SU-DHL-6 (cell line): Measurements from ENCODE around the gene ADH1B.

Experiments used
- CTCF ChIP-seq: fragments of 200-600 bp; sonication (generic); IDR thresholded peaks from one replicate; pipeline ENCODE4 v1.5.1; 2017; ENCODE audit warnings: antibody characterized with exemption, mild to moderate bottlenecking, low read length, moderate library complexity; ENCODE audit not compliant: insufficient read depth, poor library complexity, severe bottlenecking
- EZH2phosphoT487 ChIP-seq: fragments of 200-600 bp; sonication (generic), shearing (Covaris generic); conservative IDR thresholded peaks from 2 replicates; pipeline ENCODE4 v1.6.1; 2018; ENCODE audit warnings: mild to moderate bottlenecking, antibody characterized with exemption, low read length, moderate library complexity, mixed read lengths

GRCh38 chr4:99300934-99301333, 20.3 kb downstream of the ADH1B start:
- no peak for TF ChIP-seq CTCF
- no peak for TF ChIP-seq EZH2phosphoT487
